CD8-positive, alpha-beta memory T cell (primary cell): ENCODE measurements around the gene DBP. TPM values are rescaled to one million over a fixed set of nuclear protein-coding genes. Genes with fewer than 3 reads are reported as not detected.

Source experiments
- CTCF ChIA-PET: fragments of 350-600 bp; sonication (Branson Sonifier 250); formaldehyde crosslinking; loops from one replicate; lab custom pipeline; 2021; ENCODE audit warnings: antibody characterized with exemption; lab: Charles Lee
- POLR2A ChIA-PET: fragments of 350-600 bp; sonication (Branson Sonifier 250); formaldehyde crosslinking; loops from one replicate; lab custom pipeline; 2021; ENCODE audit warnings: antibody characterized with exemption; lab: Charles Lee
- DNase-seq, 5 donors: peaks; one replicate each; pipeline versions ENCODE4 v3.0.0 to v3.0.0-alpha.2; 2020 to 2022; ENCODE audit warnings: mixed read lengths in 1 of 5
- H3K27ac ChIP-seq: one replicate; pipeline ENCODE4 v1.7.0; 2013; ENCODE audit warnings: low read depth, mild to moderate bottlenecking, low read length, moderate library complexity
- H3K27me3 ChIP-seq: 2 replicates; pipeline ENCODE4 v1.7.0; 2013; ENCODE audit warnings: low read length, mild to moderate bottlenecking; ENCODE audit not compliant: insufficient read depth, poor library complexity, severe bottlenecking
- H3K36me3 ChIP-seq: 2 replicates; pipeline ENCODE4 v1.7.0; 2013; ENCODE audit warnings: mild to moderate bottlenecking, low read length, moderate library complexity; ENCODE audit not compliant: insufficient read depth
- H3K4me1 ChIP-seq: 2 replicates; pipeline ENCODE4 v1.7.0; 2013; ENCODE audit warnings: mild to moderate bottlenecking, low read length, moderate library complexity; ENCODE audit not compliant: insufficient read depth
- H3K4me3 ChIP-seq: 2 replicates; pipeline ENCODE4 v1.7.0; 2013; ENCODE audit warnings: mild to moderate bottlenecking, low read length
- H3K9me3 ChIP-seq: 2 replicates; pipeline ENCODE4 v1.7.0; 2013; ENCODE audit warnings: mild to moderate bottlenecking, low read length
- H3K27ac Mint-ChIP-seq, 8 donors: one replicate each; pipeline ENCODE4 v1.8.0; 2020 to 2021; ENCODE audit warnings: mixed read lengths in 8 of 8, mild to moderate bottlenecking in 6 of 8, inconsistent platforms in 3 of 8, moderate library complexity in 3 of 8
- H3K27me3 Mint-ChIP-seq, 2 donors: one replicate each; pipeline ENCODE4 v1.8.0; 2020 to 2021; ENCODE audit warnings: mixed read lengths in 2 of 2, mild to moderate bottlenecking in 1 of 2, moderate library complexity in 1 of 2
- H3K36me3 Mint-ChIP-seq, 3 donors: one replicate each; pipeline ENCODE4 v1.8.0; 2020 to 2021; ENCODE audit warnings: mixed read lengths in 3 of 3, inconsistent platforms in 1 of 3, mild to moderate bottlenecking in 1 of 3
- H3K4me1 Mint-ChIP-seq, 3 donors: one replicate each; pipeline ENCODE4 v1.8.0; 2020 to 2021; ENCODE audit warnings: mixed read lengths in 3 of 3, inconsistent platforms in 1 of 3, mild to moderate bottlenecking in 1 of 3
- H3K4me3 Mint-ChIP-seq, 7 donors: one replicate each; pipeline ENCODE4 v1.8.0; 2020 to 2021; ENCODE audit warnings: mixed read lengths in 7 of 7, mild to moderate bottlenecking in 6 of 7, moderate library complexity in 4 of 7, inconsistent platforms in 2 of 7
- H3K9me3 Mint-ChIP-seq, 5 donors: one replicate each; pipeline ENCODE4 v1.8.0; 2020 to 2022; ENCODE audit warnings: mixed read lengths in 5 of 5, mild to moderate bottlenecking in 3 of 5, moderate library complexity in 2 of 5, inconsistent platforms in 1 of 5
- polyA plus RNA-seq: library from polyadenylated mRNA; unstranded; fragments of 300-500 nt; fragmentation: Illumina TruSeq; gene quantifications from one replicate; pipeline ENCODE4 v1.2.3, GENCODE V29; 2021
- total RNA-seq, 2 experiments: library from RNA; stranded (reverse); gene quantifications; one replicate each; pipeline ENCODE4 v1.2.3, GENCODE V29; 2021

DBP gene
- total and polyA plus RNA-seq, 3 experiments from 2014 or later = 10.9 to 84.1 (median 12.1) TPM

GRCh38 chr19:48624067-48624594 lies 13.0 kb downstream of the DBP start:
- peaks cover 0 to 2% (median 0%) of the 10 kb centered on the region in 5 donors for H3K9me3 Mint-ChIP-seq
- H3K27me3 ChIP-seq = no peaks in the 10 kb centered on the region
- H3K27me3 Mint-ChIP-seq = peaks cover 0 to 2% of the 10 kb centered on the region in 2 donors
- H3K27ac Mint-ChIP-seq = peak overlapping the region; percentile 82 to 97 (median 94)
- peak; percentile 88 to 94 (median 92) for DNase-seq
- peaks cover 41 to 53% (median 49%) of the 10 kb centered on the region in 3 donors for H3K4me1 Mint-ChIP-seq
- POLR2A ChIA-PET = interaction anchor here (0.5 to 2.7 kb wide), 8 partner anchors 8 to 257 kb away, joined by 3 to 14 read pairs (median 4); partner anchors contain the start of genes CA11, DBP and FAM83E
- no peaks in the 10 kb centered on the region for H3K36me3 ChIP-seq
- peak overlapping the region; percentile 55 to 92 (median 80) for H3K4me3 Mint-ChIP-seq
- H3K36me3 Mint-ChIP-seq = peaks cover 0 to 36% (median 7%) of the 10 kb centered on the region in 3 donors
- no peaks in the 10 kb centered on the region for H3K9me3 ChIP-seq
- CTCF ChIA-PET = interaction anchor here (1.0 to 1.9 kb wide), 2 partner anchors 10 to 119 kb away, joined by 3 to 9 read pairs; no protein-coding TSS in a partner anchor
- peak overlapping the region; percentile 54 for H3K27ac ChIP-seq
- H3K4me3 ChIP-seq = peak overlapping the region; percentile 37
- peaks cover 20% of the 10 kb centered on the region for H3K4me1 ChIP-seq

- ChIA-PET CTCF (interaction anchor here (1.0 to 1.9 kb wide), 2 partner anchors 10 to 118 kb away, joined by 3 to 9 read pairs; no protein-coding TSS in a partner anchor), POLR2A (interaction anchor here (0.5 to 2.7 kb wide), 9 partner anchors 8 to 453 kb away, joined by 3 to 14 read pairs (median 4); partner anchors contain the start of genes CA11, DBP and FAM83E)
- Mint-ChIP-seq H3K36me3 (peaks cover 0 to 39% (median 7%) of the 10 kb centered on the region in 3 donors), H3K27ac (peak overlapping the region; percentile 82 to 97 (median 94)), H3K4me1 (peaks cover 42 to 56% (median 54%) of the 10 kb centered on the region in 3 donors), H3K4me3 (peak overlapping the region; percentile 18 to 92 (median 80)), H3K27me3 (peaks cover 0 to 3% of the 10 kb centered on the region in 2 donors), H3K9me3 (peaks cover 0 to 2% (median 0%) of the 10 kb centered on the region in 5 donors)
- peaks cover 20% of the 10 kb centered on the region for H3K4me1 ChIP-seq
- peak overlapping the region; percentile 25 for H3K4me3 ChIP-seq
- no peaks in the 10 kb centered on the region for H3K27me3 ChIP-seq
- peak overlapping the region; percentile 48 for H3K27ac ChIP-seq
- no peak for DNase-seq
- no peaks in the 10 kb centered on the region for H3K9me3 ChIP-seq
- no peaks in the 10 kb centered on the region for H3K36me3 ChIP-seq
Measured at GRCh38 chr19:48623556-48624066, 13.6 kb downstream of the DBP start.

DNA sequence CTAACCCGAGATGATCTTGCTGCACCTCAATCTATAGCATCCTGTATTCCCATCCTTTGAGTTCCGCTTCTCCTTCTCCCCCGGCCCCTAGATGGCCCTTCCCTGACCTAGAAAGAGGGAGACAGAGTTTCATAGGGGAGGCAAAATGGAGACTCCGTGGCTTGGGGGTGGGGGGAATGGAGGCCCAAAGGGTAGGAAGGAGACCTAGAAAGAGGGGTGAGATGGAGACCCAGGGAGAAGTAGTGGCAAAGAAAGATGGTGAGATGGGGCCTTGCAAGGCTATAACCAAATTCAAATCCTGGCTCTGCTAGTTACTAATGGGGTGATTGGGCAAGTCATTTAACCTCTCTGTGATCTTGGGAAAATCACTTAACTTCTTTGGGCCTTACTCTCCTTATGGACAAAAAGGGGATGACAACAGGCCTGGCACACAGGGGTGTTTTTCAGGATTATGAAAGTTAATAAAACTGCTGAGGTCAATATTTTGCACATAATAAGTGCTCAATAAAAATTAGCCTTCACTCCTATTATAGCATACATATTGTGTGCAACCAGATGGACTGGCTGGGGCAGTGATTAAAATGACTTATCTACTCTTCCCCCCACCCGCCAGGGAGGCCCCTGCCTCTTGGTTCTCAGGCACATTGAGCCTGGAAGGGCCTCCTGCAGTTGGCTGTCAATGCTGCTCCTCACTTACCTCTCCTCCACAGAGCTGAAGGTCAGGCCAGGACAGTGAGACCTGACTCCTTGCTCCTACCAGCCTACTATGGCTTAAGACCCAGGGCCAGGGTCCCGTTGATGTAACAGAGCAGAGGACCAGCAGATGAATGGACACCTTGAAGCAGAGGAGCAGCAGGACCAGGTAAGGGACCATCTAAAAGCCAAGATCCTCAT lies 17.2 kb downstream of the DBP start:
- peak overlapping the region; percentile 76 for H3K4me3 ChIP-seq
- POLR2A ChIA-PET = interaction anchor here (0.5 to 2.5 kb wide), 15 partner anchors 9 to 1378 kb away, joined by 3 to 23 read pairs (median 4); partner anchors contain the start of genes CA11, DBP, GYS1 and PPP1R15A
- no peak for DNase-seq
- Mint-ChIP-seq H3K27ac (peak overlapping the region; percentile 90 to 99 (median 98)), H3K9me3 (peaks cover 0 to 2% (median 0%) of the 10 kb centered on the region in 5 donors), H3K36me3 (peaks cover 0 to 62% (median 11%) of the 10 kb centered on the region in 3 donors), H3K27me3 (peaks cover 0 to 3% of the 10 kb centered on the region in 2 donors), H3K4me3 (peak overlapping the region; percentile 94 to 100 (median 98)), H3K4me1 (peaks cover 58 to 74% (median 68%) of the 10 kb centered on the region in 3 donors)
- peak overlapping the region; percentile 84 for H3K27ac ChIP-seq
- no peaks in the 10 kb centered on the region for H3K9me3 ChIP-seq
- peaks cover 24% of the 10 kb centered on the region for H3K36me3 ChIP-seq
- CTCF ChIA-PET = interaction anchor here (0.6 to 3.2 kb wide), 9 partner anchors 11 to 168 kb away, joined by 3 to 16 read pairs (median 4); no protein-coding TSS in a partner anchor
- no peaks in the 10 kb centered on the region for H3K27me3 ChIP-seq
- H3K4me1 ChIP-seq = peaks cover 43% of the 10 kb centered on the region

- Mint-ChIP-seq H3K27me3 (peaks cover 0 to 3% of the 10 kb centered on the region in 2 donors), H3K4me3 (peak within 1 kb of the TSS; percentile 94 to 100 (median 98)), H3K4me1 (peaks cover 54 to 67% (median 62%) of the 10 kb centered on the region in 3 donors), H3K36me3 (peaks cover 0 to 66% (median 12%) of the 10 kb centered on the region in 3 donors), H3K9me3 (peaks cover 0 to 2% (median 0%) of the 10 kb centered on the region in 5 donors), H3K27ac (peak within 1 kb of the TSS; percentile 90 to 99 (median 98))
- H3K27me3 ChIP-seq = no peaks in the 10 kb centered on the region
- POLR2A ChIA-PET = interaction anchor here (0.5 to 2.5 kb wide), 18 partner anchors 8 to 1257 kb away, joined by 3 to 23 read pairs (median 4); partner anchors contain the start of genes CA11, DBP, GYS1 and PPP1R15A
- DNase-seq = peak; percentile 91 to 97 (median 93)
- H3K36me3 ChIP-seq = peaks cover 24% of the 10 kb centered on the region
- H3K27ac ChIP-seq = peak within 1 kb of the TSS; percentile 84
- H3K4me3 ChIP-seq = peak within 1 kb of the TSS; percentile 76
- H3K9me3 ChIP-seq = no peaks in the 10 kb centered on the region
- H3K4me1 ChIP-seq = peaks cover 43% of the 10 kb centered on the region
- CTCF ChIA-PET = interaction anchor here (0.6 to 3.2 kb wide), 10 partner anchors 8 to 219 kb away, joined by 3 to 16 read pairs (median 4); no protein-coding TSS in a partner anchor
Measured at GRCh38 chr19:48618916-48619691, 18.1 kb downstream of the DBP start, which contains the start of the genes RPL18 and SPHK2. TSS of gene RPL18 (minus strand) at chr19:48619178. CDS start at chr19:48619143, 35 bp downstream. TSS of gene SPHK2 (plus strand) at chr19:48619506. CDS start at chr19:48620515, 1,009 bp downstream.

DNA sequence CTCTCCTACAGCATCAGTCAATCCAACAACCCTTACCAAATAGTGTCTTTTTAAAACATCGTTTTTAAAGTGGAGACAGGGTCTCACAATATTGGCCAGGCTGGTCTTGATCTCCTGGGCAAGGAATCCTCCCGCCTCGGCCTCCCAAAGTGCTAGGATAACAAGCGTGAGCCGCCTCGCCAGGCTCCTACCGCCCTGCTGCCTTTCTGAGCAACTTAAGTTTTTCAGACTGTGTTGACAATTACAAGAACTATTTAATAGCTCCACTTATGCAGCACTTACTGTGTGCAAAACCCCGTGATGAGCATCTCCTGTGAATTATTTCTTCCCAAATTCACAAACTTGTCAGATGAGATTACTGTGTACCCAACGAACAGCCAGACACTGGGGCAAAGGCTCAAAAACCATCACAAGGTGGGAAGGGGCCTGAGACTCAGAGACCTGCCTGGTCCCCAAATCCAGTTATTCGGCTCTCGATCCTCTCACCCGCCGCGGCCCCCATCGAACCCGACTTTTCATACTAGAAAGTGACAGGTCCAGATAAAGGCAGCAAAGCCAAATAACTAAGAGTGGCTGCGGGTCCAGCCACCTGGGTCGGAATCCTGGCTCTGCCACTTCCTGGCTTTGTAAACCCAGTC lies 18.8 kb downstream of the DBP start:
- H3K4me3 Mint-ChIP-seq = peak overlapping the region; percentile 94 to 100 (median 98)
- H3K9me3 ChIP-seq = no peaks in the 10 kb centered on the region
- ChIA-PET CTCF (interaction anchor here (0.6 to 3.2 kb wide), 8 partner anchors 9 to 220 kb away, joined by 3 to 16 read pairs (median 4); no protein-coding TSS in a partner anchor), POLR2A (interaction anchor here (0.5 to 2.5 kb wide), 13 partner anchors 9 to 1148 kb away, joined by 3 to 23 read pairs (median 5); partner anchors contain the start of genes CA11, DBP, GYS1 and PPP1R15A)
- peaks cover 37% of the 10 kb centered on the region for H3K4me1 ChIP-seq
- H3K4me1 Mint-ChIP-seq = peaks cover 47 to 60% (median 55%) of the 10 kb centered on the region in 3 donors
- H3K27ac ChIP-seq = peak overlapping the region; percentile 81
- no peaks in the 10 kb centered on the region for H3K27me3 ChIP-seq
- DNase-seq = no peak
- H3K27ac Mint-ChIP-seq = peak overlapping the region; percentile 90 to 99 (median 98)
- peak overlapping the region; percentile 76 for H3K4me3 ChIP-seq
- H3K27me3 Mint-ChIP-seq = peaks cover 0 to 3% of the 10 kb centered on the region in 2 donors
- peaks cover 0 to 2% (median 0%) of the 10 kb centered on the region in 5 donors for H3K9me3 Mint-ChIP-seq
- peaks cover 0 to 65% (median 11%) of the 10 kb centered on the region in 3 donors for H3K36me3 Mint-ChIP-seq
- H3K36me3 ChIP-seq = peaks cover 24% of the 10 kb centered on the region
